Fibroblast of the aortic adventitia (primary cell): ENCODE data around the gene OR5K4. TPM values are rescaled to one million over a fixed set of nuclear protein-coding genes. Genes with fewer than 3 reads are reported as not detected.

Experiments used
- DNase-seq: peaks from one replicate; pipeline ENCODE4 v3.0.0-alpha.2; 2010; ENCODE audit warnings: low read depth
- H3K4me3 ChIP-seq: 2 replicates; pipeline ENCODE4 v1.5.1; 2011; ENCODE audit warnings: low read depth, mild to moderate bottlenecking, control low read depth, low read length, moderate library complexity
- CTCF ChIP-seq: IDR thresholded peaks from 2 replicates; pipeline ENCODE4 v1.5.1; 2011; ENCODE audit warnings: mild to moderate bottlenecking, low read length, control low read depth, inconsistent platforms; ENCODE audit not compliant: insufficient read depth
- total RNA-seq: library from RNA; depleted of rRNA; stranded (reverse); fragments of >200 nt; gene quantifications from 2 replicates; pipeline ENCODE4 v1.2.3, GENCODE V29; 2012; ENCODE audit warnings: low replicate concordance

OR5K4 gene, protein sequence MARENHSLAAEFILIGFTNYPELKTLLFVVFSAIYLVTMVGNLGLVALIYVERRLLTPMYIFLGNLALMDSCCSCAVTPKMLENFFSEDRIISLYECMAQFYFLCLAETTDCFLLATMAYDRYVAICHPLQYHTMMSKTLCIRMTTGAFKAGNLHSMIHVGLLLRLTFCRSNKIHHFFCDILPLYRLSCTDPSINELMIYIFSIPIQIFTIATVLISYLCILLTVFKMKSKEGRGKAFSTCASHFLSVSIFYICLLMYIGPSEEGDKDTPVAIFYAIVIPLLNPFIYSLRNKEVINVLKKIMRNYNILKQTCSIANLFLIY
- total RNA-seq = not detected in 2 replicates

DNA sequence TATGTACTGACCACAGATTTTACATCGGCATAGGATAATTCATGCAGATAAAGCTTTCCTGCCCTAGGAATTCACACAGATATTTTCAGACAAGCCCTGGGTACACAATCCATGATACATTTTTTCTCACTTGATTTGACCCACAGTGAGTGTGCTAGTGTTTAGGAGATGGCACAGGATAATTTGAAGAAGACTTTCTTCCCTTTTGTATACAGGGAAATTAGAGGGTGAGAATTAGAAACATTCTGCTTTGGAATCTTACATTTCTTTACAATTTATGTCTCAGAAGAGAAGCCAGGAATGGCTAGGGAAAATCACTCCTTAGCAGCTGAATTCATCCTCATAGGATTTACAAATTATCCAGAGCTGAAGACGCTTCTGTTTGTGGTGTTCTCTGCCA, at the start of gene OR5K4:
Gene OR5K4 (plus strand): TSS at position 301 of the 400 bp plus-strand sequence. CDS start 0 bp downstream, at position 301.
- no peak within 1 kb of the TSS for H3K4me3 ChIP-seq
- no peak for DNase-seq
- TF ChIP-seq CTCF = no peak

GRCh38 chr3:98322101-98322500, 31.6 kb upstream of the OR5K4 start:
- H3K4me3 ChIP-seq = no peak overlapping the region
- DNase-seq = no peak
- TF ChIP-seq CTCF = no peak

GRCh38 chr3:98322686-98323085, 31.0 kb upstream of the OR5K4 start:
- no peak for DNase-seq
- no peak for TF ChIP-seq CTCF
- no peak overlapping the region for H3K4me3 ChIP-seq

GRCh38 chr3:98323425-98323824, 30.2 kb upstream of the OR5K4 start:
- H3K4me3 ChIP-seq = no peak overlapping the region
- no peak for DNase-seq
- no peak for TF ChIP-seq CTCF

- TF ChIP-seq CTCF = no peak
- no peak overlapping the region for H3K4me3 ChIP-seq
- no peak for DNase-seq
Observed at GRCh38 chr3:98325055-98325454, 28.6 kb upstream of the OR5K4 start.

DNA sequence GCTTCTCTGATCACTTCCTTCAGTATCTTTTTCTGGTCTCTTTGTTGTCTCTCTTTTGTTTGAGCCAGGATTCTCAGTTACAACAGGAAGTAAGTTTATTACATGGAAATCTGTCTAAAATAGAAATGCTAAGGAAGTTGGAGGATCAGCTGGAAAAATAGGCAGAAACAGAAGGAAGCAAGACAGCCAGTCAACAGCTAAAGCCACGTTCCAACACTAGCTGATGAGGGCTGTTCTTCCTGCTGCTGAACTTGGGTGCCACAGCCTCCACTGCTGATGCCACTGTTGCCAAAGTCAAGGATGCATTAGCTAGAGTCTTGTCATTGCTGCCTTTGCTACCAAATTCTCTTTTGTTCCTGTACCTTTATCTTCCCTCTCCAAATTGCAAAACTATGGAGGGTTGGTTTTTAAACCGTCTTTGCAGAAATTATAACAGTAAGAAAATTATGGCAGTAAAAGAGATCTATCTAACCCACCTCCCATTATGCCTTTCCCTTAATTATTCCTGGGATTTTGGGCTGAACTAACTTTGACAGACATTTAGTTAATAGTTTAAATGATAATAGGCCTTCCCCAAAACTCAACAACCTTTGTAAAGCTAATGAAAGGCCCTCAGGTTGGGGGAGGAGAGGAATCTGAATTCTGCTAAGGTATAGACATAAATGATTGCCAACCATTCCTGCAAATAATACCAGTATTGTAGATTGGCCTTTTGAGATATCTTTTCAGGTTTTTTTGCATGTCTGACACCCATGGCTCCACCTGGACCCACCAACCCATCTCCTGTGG, 27.4 kb upstream of the OR5K4 start:
- no peak for TF ChIP-seq CTCF
- no peak overlapping the region for H3K4me3 ChIP-seq
- no peak for DNase-seq
